Spleen (tissue), 7 donors: Measurements from ENCODE around the gene UBE2D3.

Source experiments
- POLR2A ChIP-seq, 3 donors: fragments of 450-650 bp; IDR thresholded peaks; one replicate each; pipeline ENCODE4 v1.5.1; 2017; ENCODE audit warnings: antibody characterized with exemption in 3 of 3, mild to moderate bottlenecking in 1 of 3
- POLR2AphosphoS5 ChIP-seq, 3 donors: sonication (generic); formaldehyde crosslinking; IDR thresholded peaks; one replicate each; pipeline ENCODE4 v1.5.1; 2017; ENCODE audit warnings: antibody characterized with exemption in 3 of 3
- TF ChIP-seq, protein P1 (sequence below), 11 experiments: fragments of 200-600 bp in 7 of 11; fragments of 450-650 bp in 4 of 11; sonication (generic) in 4 of 11; IDR thresholded peaks in 8 of 11; conservative IDR thresholded peaks in 3 of 11; 1 replicate in 7 of 11; 2 replicates in 4 of 11; pipeline versions ENCODE4 v1.4.0 to v1.8.0; 2016 to 2021; ENCODE audit warnings: antibody characterized with exemption in 11 of 11, inconsistent platforms in 4 of 11, mild to moderate bottlenecking in 1 of 11
- donor health status: DM: no; HTN: no; CAD: no; lungs with moderate emphysema.
- donor health status: DM: no; HTN: no; CAD: no.
- donor health status: DM: no; HTN: no; CAD: no.

DNA sequence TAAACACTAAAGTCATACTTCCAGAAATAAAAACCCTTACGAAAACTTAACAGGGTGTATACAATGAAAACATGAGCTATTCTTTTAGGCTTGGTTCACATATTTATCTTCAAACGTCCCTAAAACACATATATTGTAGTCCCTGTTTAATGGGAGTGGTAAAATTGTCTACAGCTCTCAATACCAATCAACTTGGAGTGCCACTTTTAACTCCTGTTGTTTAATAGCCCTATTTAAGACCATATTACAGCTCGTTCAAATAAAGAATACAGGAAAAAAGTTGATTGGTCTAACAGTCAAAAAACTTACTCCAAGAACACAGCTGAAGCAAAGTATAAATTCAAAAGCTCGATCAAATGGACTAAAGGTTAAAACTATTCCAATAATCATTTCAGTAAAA is 3.9 kb downstream of the UBE2D3 start:
- TF ChIP-seq, protein P1, sequence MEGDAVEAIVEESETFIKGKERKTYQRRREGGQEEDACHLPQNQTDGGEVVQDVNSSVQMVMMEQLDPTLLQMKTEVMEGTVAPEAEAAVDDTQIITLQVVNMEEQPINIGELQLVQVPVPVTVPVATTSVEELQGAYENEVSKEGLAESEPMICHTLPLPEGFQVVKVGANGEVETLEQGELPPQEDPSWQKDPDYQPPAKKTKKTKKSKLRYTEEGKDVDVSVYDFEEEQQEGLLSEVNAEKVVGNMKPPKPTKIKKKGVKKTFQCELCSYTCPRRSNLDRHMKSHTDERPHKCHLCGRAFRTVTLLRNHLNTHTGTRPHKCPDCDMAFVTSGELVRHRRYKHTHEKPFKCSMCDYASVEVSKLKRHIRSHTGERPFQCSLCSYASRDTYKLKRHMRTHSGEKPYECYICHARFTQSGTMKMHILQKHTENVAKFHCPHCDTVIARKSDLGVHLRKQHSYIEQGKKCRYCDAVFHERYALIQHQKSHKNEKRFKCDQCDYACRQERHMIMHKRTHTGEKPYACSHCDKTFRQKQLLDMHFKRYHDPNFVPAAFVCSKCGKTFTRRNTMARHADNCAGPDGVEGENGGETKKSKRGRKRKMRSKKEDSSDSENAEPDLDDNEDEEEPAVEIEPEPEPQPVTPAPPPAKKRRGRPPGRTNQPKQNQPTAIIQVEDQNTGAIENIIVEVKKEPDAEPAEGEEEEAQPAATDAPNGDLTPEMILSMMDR (IDR thresholded peaks at IDR 0.05 in 8 of 11, conservative IDR thresholded peaks at IDR 0.05 in 3 of 11) = no peak
- TF ChIP-seq POLR2AphosphoS5 (IDR thresholded peaks at IDR 0.05) (no peak), POLR2A (IDR thresholded peaks at IDR 0.05) (no peak)
